ENCODE results near the gene JUNB. TPM values are rescaled to one million over a fixed set of nuclear protein-coding genes. Genes with fewer than 3 reads are reported as not detected.
A peak's percentile ranks its signal among the peaks of the same experiment; 100 is the strongest.

Gene JUNB
- total and polyA plus RNA-seq, 10 of the 15 experiments (the other 5 are each of a cell fraction or from before 2014, with no cell fraction given), result 0.55 to 144 (median 68.3) TPM

DNA sequence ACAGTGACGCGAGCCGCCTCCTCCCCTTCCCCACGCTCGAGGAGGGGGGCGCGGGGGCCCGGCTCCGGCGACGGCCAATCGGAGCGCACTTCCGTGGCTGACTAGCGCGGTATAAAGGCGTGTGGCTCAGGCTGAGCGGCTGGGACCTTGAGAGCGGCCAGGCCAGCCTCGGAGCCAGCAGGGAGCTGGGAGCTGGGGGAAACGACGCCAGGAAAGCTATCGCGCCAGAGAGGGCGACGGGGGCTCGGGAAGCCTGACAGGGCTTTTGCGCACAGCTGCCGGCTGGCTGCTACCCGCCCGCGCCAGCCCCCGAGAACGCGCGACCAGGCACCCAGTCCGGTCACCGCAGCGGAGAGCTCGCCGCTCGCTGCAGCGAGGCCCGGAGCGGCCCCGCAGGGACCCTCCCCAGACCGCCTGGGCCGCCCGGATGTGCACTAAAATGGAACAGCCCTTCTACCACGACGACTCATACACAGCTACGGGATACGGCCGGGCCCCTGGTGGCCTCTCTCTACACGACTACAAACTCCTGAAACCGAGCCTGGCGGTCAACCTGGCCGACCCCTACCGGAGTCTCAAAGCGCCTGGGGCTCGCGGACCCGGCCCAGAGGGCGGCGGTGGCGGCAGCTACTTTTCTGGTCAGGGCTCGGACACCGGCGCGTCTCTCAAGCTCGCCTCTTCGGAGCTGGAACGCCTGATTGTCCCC, at the start of gene JUNB (continued):
- TF ChIP-seq BCLAF1 (IDR thresholded peaks at IDR 0.05) (peak; percentile 72; the same call in 1 of the 2 replicates), CBX3 (IDR thresholded peaks at IDR 0.05; ENCODE audit: borderline replicate concordance, low read depth) (no peak), ZNF384 (IDR thresholded peaks at IDR 0.05; ENCODE audit: borderline replicate concordance, low read depth, low read length) (peak; percentile 22; the same call in 1 of the 2 replicates), NR2C2 (IDR thresholded peaks at IDR 0.05; ENCODE audit: borderline replicate concordance, control insufficient read depth, insufficient read length, low read depth) (no peak), CEBPB (IDR thresholded peaks at IDR 0.05; ENCODE audit: borderline replicate concordance in 1 of 2, low read depth in 2 of 2, low read length in 2 of 2) (no peak; a peak in 1 of 4 replicates), MTA3 (IDR thresholded peaks at IDR 0.05; ENCODE audit: borderline replicate concordance, low read length) (no peak), ZNF687 (IDR thresholded peaks at IDR 0.05) (peak; percentile 100), FOS (IDR thresholded peaks at IDR 0.05; ENCODE audit: borderline replicate concordance, extremely low read depth, insufficient read length) (no peak), YY1 (IDR thresholded peaks at IDR 0.05; ENCODE audit: low read depth, low read length) (peak; percentile 83), SUPT20H (IDR thresholded peaks at IDR 0.05; ENCODE audit: borderline replicate concordance, control insufficient read depth, low read depth, low read length) (no peak), ZNF217 (IDR thresholded peaks at IDR 0.05) (no peak), TCF3 (IDR thresholded peaks at IDR 0.05; ENCODE audit: borderline replicate concordance, insufficient read depth, low read depth, low read length) (peak; percentile 98), TCF7 (IDR thresholded peaks at IDR 0.05; ENCODE audit: borderline replicate concordance) (no peak)
- TF ChIP-seq, protein P1, sequence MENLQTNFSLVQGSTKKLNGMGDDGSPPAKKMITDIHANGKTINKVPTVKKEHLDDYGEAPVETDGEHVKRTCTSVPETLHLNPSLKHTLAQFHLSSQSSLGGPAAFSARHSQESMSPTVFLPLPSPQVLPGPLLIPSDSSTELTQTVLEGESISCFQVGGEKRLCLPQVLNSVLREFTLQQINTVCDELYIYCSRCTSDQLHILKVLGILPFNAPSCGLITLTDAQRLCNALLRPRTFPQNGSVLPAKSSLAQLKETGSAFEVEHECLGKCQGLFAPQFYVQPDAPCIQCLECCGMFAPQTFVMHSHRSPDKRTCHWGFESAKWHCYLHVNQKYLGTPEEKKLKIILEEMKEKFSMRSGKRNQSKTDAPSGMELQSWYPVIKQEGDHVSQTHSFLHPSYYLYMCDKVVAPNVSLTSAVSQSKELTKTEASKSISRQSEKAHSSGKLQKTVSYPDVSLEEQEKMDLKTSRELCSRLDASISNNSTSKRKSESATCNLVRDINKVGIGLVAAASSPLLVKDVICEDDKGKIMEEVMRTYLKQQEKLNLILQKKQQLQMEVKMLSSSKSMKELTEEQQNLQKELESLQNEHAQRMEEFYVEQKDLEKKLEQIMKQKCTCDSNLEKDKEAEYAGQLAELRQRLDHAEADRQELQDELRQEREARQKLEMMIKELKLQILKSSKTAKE (IDR thresholded peaks at IDR 0.05; ENCODE audit: low read depth, poor library complexity, severe bottlenecking), result no peak
- TF ChIP-seq, protein P2, sequence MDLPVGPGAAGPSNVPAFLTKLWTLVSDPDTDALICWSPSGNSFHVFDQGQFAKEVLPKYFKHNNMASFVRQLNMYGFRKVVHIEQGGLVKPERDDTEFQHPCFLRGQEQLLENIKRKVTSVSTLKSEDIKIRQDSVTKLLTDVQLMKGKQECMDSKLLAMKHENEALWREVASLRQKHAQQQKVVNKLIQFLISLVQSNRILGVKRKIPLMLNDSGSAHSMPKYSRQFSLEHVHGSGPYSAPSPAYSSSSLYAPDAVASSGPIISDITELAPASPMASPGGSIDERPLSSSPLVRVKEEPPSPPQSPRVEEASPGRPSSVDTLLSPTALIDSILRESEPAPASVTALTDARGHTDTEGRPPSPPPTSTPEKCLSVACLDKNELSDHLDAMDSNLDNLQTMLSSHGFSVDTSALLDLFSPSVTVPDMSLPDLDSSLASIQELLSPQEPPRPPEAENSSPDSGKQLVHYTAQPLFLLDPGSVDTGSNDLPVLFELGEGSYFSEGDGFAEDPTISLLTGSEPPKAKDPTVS (IDR thresholded peaks at IDR 0.05; ENCODE audit: low read depth, low read length), result no peak

Measured in GM12878 (cell line).